HG02852 (cell line): Measurements from ENCODE around the gene PMCH.
"Not testable (repeated sequence)": the region's sequence is repeated elsewhere in the genome, so short reads cannot be mapped to it uniquely, and the experiment has no call there.

Experiments
- ATAC-seq: cut with Tn5 transposase; IDR thresholded peaks from one replicate; pipeline ENCODE4 v1.9.1; 2021; ENCODE audit warnings: mild to moderate bottlenecking, moderate library complexity; ENCODE audit not compliant: unreplicated experiment

PMCH gene

DNA sequence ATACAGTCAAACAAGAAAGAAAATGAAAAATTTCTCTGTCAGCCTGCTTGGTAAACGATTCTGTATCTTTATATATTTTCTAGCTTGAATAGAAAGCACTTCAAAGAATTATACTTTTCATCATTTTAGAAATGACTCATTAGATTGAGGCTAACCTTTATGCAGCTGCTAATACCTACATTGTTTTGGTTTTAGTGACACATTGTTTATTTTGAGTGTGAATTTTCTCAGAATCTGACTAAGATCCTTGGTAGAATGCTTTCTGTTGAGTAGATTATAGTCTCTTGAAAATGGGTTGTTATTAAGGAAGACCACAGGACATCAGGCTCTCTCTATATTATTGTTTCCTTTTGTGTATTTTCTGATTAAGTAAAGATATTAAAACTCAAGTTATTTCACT is at the start of gene PMCH:
Gene PMCH, minus strand, starts transcription at position 45 of the 400 bp plus-strand sequence. CDS start 63 bp downstream, outside the sequence.
- peak; percentile 94 for ATAC-seq

GRCh38 chr12:102240859-102241258 is 43.2 kb upstream of the PMCH start:
- not testable (repeated sequence) for ATAC-seq

DNA sequence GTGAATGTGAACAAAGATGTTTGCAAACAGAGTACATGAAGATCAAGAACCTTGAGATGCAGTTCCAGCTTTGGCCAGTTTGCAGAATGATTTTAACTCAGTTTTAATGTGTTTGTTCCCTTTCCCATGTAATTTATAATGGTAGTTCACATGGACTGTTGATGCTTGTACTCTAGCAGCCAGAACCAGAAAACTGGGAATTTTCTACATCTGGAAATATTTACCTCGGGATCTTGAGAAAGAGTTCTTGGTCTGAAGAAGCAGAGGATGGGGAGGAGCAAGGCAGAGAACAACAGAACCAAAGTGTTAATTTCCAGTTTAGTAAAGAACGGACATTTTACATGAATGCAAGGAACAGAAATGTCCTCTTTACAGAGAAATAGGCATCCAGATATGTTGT is 37.0 kb upstream of the PMCH start:
- no peak for ATAC-seq

DNA sequence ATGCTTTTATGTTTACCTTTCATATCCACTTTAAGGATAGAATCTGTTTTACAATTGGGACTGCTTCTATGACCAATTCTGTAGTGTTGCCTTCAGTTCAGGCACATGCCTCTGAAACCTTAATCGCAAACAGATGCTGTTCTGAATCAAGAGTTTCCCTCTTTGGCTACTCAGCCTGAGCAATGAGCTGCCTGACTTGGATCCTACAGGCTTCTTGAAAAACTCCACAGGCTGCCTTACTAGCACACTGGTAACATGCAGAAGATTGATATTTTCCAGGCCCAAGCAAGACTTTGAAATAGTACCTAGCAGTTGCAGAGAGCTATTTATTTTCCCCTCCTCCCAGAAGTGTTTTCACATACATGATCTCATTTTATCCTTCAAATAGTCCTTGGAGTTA is 34.8 kb upstream of the PMCH start:
- ATAC-seq: no peak

DNA sequence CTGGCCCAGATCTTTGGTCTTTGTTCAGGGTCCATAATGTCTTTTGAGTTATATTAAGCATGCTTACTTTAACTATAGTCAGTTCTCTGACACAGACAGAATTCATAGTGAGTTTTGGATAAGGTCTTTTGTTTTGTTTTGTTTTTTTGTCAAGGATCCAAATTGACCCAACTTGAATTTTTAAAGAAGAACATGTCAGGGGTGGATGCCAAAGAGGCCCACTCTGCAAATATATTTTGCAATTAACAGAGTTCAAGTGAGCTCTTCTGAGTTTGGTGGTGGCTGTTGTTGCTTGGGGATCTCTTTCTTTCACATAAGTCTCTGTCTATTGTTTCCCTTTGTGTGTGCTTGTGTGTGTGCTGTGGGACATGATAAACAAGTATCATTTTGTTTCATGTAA is 34.4 kb upstream of the PMCH start:
- ATAC-seq: no peak

GRCh38 chr12:102227954-102228353 is 30.3 kb upstream of the PMCH start:
- no peak for ATAC-seq

GRCh38 chr12:102220736-102221135 is 23.1 kb upstream of the PMCH start:
- ATAC-seq: no peak

GRCh38 chr12:102215992-102216691 is 18.5 kb upstream of the PMCH start:
- no peak for ATAC-seq

GRCh38 chr12:102204025-102204424 is 6.4 kb upstream of the PMCH start:
- ATAC-seq: no peak

- no peak for ATAC-seq
These were observed 4.9 kb upstream of the PMCH start for GRCh38 chr12:102202556-102202955.

- no peak for ATAC-seq
These were observed 3.9 kb upstream of the PMCH start for GRCh38 chr12:102201436-102202061.

DNA sequence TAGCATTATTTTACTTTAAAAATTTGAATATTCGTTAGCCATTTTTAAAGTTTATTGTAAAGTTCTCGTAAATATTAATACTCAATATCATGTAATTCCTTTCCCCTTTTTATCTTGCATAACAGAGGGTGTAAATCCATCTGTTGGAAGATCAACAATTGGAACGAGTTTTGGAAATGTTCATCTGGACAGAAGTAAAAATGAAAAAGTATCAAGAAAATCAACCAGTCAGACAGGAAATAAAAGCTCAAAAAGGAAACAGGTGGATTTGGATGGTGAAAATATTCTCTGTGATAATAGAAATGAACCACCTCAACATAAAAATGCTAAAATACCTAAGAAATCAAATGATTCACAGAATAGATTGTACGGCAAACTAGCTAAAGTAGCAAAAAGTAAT is 1.8 kb downstream of the PMCH start:
- ATAC-seq: no peak

DNA sequence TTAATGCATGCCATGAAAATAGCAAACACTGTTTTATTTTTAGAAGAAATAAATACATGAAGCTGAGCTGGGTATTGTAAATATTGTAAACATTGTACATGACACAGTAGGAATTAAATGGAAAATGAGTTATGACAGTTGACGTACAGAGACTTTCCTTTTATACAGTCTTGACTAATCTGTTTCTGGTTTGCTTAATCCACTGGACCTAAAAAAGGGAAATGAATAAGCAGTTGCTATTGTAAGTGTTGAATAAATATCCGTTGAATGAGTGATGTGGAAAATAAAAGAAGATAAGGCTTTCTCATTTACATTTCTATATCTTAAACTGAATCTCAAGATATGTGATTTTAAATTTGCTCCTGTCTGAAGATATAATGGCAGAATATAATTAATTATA is 15.0 kb downstream of the PMCH start:
- ATAC-seq: no peak

DNA sequence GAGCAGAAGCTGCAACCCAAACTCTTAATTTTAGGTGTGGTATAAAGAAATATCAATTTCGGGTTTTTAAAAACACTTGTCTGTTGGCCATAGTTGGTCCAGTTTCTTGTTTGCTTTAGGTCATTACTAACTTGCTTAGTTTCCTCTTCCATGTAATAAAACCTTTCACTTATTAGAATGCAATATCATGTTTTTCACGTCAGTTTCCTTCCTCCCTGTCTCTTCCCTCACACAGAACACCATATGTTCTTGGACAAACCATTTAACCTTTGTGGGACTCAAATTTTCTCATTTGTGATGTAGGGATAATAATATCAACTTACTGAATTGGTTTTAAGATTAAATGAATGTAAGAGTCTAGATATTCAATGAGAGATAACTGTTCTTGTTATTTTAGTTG is 22.9 kb downstream of the PMCH start:
- ATAC-seq: no peak

DNA sequence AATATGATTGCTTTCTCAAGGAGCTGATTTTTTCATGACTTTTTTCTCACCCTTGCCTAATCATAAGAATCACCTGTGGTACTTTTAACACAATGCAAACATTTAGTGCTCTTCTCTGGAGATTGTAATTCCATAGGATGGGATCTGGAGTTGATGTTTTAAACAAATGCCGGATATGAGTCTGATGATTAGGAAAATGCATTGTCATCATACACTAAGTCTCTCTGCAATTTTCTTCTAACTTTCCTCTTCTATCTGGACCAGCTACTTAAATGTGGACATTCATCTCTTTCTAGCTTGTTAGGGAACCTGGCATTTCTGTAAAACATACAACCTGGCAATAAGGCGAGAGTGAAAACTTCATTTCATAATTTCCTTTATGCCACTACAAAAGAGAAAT is 23.5 kb downstream of the PMCH start:
- ATAC-seq: no peak

DNA sequence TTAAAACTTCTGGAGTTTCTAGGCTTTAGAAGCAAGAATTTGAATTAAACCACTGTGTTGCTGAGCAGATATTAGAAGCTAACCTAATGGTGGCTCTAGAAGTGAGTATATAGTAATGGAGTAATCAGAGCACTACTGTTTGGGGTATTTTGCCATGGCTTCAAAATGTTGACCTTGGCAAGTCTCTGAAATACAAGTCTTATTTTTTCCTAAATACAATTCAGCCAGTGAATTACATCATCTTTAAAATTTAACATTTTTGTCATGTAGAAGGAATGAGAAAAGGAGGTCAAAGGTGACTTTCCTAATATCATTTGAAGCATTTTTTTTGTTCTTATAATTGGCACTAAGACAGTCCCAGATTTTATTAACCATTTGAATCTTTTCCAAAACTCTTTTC is 25.2 kb downstream of the PMCH start:
- ATAC-seq: no peak

- ATAC-seq: no peak
These were observed 25.7 kb downstream of the PMCH start for GRCh38 chr12:102171951-102172350.

- no peak for ATAC-seq
These were observed 27.6 kb downstream of the PMCH start for GRCh38 chr12:102169922-102170621.

GRCh38 chr12:102167821-102168604 is 29.6 kb downstream of the PMCH start:
- peak; percentile 81 for ATAC-seq

- no peak for ATAC-seq
These were observed 34.2 kb downstream of the PMCH start for GRCh38 chr12:102163383-102163782.

DNA sequence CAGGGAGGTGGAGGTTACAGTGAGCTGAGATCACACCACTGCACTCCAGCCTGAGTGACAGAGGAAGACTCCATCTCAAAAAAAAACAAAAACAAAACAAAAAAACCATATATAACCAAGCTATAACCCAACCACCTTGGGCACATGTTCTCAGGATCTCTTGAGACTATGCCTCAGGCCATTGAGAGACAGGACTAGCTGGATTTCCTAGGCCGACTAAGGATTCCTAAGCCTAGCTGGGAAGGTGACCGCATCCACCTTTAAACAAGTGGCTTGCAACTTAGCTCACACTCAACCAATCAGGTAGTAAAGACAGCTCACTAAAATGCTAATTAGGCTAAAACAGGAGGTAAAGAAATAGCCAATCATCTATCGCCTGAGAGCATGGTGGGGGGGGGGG is 42.4 kb downstream of the PMCH start:
- not testable (repeated sequence) for ATAC-seq
